ENCODE measurements around the gene GRK7. TPM values are rescaled to one million over a fixed set of nuclear protein-coding genes. Genes with fewer than 3 reads are reported as not detected.

Gene GRK7
- total RNA-seq, 2 experiments from 2014 or later: not detected

DNA sequence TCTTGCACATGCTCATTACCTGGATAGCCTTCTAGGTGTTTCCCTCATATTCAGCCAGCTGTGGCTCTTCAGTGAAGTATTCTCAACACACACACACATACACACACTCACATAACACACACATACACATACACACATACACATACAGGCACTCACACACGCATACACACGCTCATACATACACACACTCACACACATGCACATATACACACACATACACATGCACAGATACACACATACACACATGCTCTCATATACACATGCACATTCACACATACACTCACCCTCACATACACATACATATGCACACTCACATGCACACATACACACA, 41.2 kb downstream of the GRK7 start:
- CTCF ChIA-PET (ENCODE audit: unreplicated experiment): no interaction called here
- no peaks in the 10 kb centered on the region for H4K20me1 ChIP-seq (ENCODE audit: insufficient read depth, low read length)

DNA sequence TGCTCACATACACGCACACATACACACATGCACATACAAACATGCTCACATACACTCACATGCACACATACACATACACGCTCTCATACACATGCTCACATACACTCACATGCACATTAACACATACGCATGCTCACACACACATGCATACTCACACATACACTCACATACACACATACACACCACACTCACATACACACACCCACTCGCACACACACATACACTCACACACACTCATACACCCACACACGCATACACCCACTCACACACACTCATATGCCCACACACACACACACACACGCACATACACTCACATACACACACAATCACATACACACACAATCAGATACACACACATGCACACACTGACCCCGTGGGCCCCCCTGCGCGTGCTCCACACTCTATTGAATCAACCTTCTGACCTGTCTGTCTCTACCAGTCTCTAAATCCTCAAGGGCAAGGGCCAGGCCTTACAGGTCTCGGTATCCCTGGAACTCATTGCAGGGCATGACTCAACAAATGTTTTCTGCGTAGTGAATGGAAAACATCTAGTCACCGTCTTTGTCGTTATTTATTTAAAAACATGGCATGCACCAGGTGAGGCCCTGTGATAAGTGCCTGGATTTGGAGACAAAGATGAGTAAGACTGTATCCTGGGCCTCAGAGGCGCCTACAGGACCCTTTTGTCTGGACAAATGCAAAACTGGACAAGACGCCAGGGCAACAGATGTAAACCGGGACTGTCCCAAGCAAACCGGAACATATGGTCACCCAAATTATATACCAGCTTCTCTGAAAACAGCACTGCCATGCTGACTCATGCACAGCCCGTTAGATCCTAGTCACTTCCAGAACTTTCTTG, 41.8 kb downstream of the GRK7 start:
- no peaks in the 10 kb centered on the region for H3K9me3 ChIP-seq (ENCODE audit: low read length)
- no peak for DNase-seq (ENCODE audit: low spot score)
- H3K4me2 ChIP-seq (ENCODE audit: low read length): no peak overlapping the region
- no peak overlapping the region for H3K4me3 ChIP-seq (ENCODE audit: low read depth, low read length, poor library complexity, severe bottlenecking)
- no peaks in the 10 kb centered on the region for H3K79me2 ChIP-seq (ENCODE audit: insufficient read depth, low read depth, low read length)
- H3K4me1 ChIP-seq (ENCODE audit: insufficient read depth, low read length, poor library complexity, severe bottlenecking): no peaks in the 10 kb centered on the region
- H3K9me2 ChIP-seq (ENCODE audit: insufficient read depth, low read length): no peaks in the 10 kb centered on the region
- ChIA-PET POLR2A (interaction anchor here (0.5 to 0.6 kb wide), 2 partner anchors 15 to 18 kb away, joined by 3 to 4 read pairs; no protein-coding TSS in a partner anchor), CTCF (ENCODE audit: unreplicated experiment) (no interaction called here)
- no peaks in the 10 kb centered on the region for H4K20me1 ChIP-seq (ENCODE audit: insufficient read depth, low read length)
- H3K27ac ChIP-seq (ENCODE audit: low read depth, low read length, poor library complexity, severe bottlenecking): no peak overlapping the region
- no peaks in the 10 kb centered on the region for H3K36me3 ChIP-seq (ENCODE audit: insufficient read depth, low read length)
- TF ChIP-seq, protein P1, sequence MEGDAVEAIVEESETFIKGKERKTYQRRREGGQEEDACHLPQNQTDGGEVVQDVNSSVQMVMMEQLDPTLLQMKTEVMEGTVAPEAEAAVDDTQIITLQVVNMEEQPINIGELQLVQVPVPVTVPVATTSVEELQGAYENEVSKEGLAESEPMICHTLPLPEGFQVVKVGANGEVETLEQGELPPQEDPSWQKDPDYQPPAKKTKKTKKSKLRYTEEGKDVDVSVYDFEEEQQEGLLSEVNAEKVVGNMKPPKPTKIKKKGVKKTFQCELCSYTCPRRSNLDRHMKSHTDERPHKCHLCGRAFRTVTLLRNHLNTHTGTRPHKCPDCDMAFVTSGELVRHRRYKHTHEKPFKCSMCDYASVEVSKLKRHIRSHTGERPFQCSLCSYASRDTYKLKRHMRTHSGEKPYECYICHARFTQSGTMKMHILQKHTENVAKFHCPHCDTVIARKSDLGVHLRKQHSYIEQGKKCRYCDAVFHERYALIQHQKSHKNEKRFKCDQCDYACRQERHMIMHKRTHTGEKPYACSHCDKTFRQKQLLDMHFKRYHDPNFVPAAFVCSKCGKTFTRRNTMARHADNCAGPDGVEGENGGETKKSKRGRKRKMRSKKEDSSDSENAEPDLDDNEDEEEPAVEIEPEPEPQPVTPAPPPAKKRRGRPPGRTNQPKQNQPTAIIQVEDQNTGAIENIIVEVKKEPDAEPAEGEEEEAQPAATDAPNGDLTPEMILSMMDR (conservative IDR thresholded peaks at IDR 0.05; ENCODE audit: low read length): no peak
- H2AFZ ChIP-seq (ENCODE audit: low read length): no peak overlapping the region
- intact Hi-C loops (cut with micrococcal nuclease; ENCODE audit: unreplicated experiment): no loop called here
- no TSS peak for BruUV-seq (replicated peaks)

More for the DNA sequence above, 41.2 kb downstream of the GRK7 start:
- Histone ChIP-seq H3K79me2 (ENCODE audit: insufficient read depth, low read depth, low read length) (no peaks in the 10 kb centered on the region), H3K9me3 (ENCODE audit: low read length) (no peaks in the 10 kb centered on the region), H3K27ac (ENCODE audit: low read depth, low read length, poor library complexity, severe bottlenecking) (no peak overlapping the region), H3K4me1 (ENCODE audit: insufficient read depth, low read length, poor library complexity, severe bottlenecking) (no peaks in the 10 kb centered on the region), H3K9me2 (ENCODE audit: insufficient read depth, low read length) (no peaks in the 10 kb centered on the region), H2AFZ (ENCODE audit: low read length) (no peak overlapping the region), H3K36me3 (ENCODE audit: insufficient read depth, low read length) (no peaks in the 10 kb centered on the region), H3K4me3 (ENCODE audit: low read depth, low read length, poor library complexity, severe bottlenecking) (no peak overlapping the region), H3K4me2 (ENCODE audit: low read length) (no peak overlapping the region)
- no peak for TF ChIP-seq EZH2phosphoT487 (IDR thresholded peaks at IDR 0.05; ENCODE audit: borderline replicate concordance, low read depth, low read length)
- TF ChIP-seq, protein P1 (conservative IDR thresholded peaks at IDR 0.05; ENCODE audit: low read length): no peak
- intact Hi-C loops (cut with micrococcal nuclease; ENCODE audit: unreplicated experiment): no loop called here
- no TSS peak for BruUV-seq (replicated peaks)
- DNase-seq (ENCODE audit: low spot score): no peak
- POLR2A ChIA-PET: interaction anchor here (0.5 to 0.6 kb wide), 2 partner anchors 15 to 17 kb away, joined by 3 to 4 read pairs; no protein-coding TSS in a partner anchor

DNA sequence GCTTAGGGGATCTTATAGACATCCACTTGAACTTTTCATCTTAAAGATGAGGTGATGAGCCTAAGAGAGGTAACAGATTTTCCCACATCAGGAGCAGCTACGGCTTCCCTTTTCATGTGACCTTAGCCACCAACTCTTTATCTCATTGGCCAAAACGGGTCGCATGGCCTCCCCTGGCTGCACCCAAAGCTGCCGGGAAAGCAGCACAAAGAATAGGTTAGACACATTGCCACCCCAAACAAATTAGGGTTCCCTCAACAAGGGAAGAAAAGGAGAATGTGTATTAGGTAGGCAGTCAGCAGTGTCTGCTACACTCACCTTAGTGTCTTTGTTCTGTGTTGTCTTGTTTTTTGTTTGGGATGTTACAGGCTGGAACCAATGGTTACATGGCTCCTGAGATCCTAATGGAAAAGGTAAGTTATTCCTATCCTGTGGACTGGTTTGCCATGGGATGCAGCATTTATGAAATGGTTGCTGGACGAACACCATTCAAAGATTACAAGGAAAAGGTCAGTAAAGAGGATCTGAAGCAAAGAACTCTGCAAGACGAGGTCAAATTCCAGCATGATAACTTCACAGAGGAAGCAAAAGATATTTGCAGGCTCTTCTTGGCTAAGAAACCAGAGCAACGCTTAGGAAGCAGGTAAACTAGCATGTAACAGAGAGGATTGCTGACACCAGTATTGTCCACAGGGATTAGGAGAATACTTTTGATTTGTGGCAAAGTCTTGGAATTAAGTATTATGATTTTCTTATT, 44.2 kb downstream of the GRK7 start:
- no peak for TF ChIP-seq EZH2phosphoT487 (IDR thresholded peaks at IDR 0.05; ENCODE audit: borderline replicate concordance, low read depth, low read length)
- TF ChIP-seq, protein P1 (conservative IDR thresholded peaks at IDR 0.05; ENCODE audit: low read length): no peak
- H3K9me2 ChIP-seq (ENCODE audit: insufficient read depth, low read length): no peaks in the 10 kb centered on the region
- no peak overlapping the region for H3K4me2 ChIP-seq (ENCODE audit: low read length)
- H3K9me3 ChIP-seq (ENCODE audit: low read length): no peaks in the 10 kb centered on the region
- no peak for DNase-seq (ENCODE audit: low spot score)
- no peak overlapping the region for H3K27ac ChIP-seq (ENCODE audit: low read depth, low read length, poor library complexity, severe bottlenecking)
- H2AFZ ChIP-seq (ENCODE audit: low read length): no peak overlapping the region
- no peaks in the 10 kb centered on the region for H3K4me1 ChIP-seq (ENCODE audit: insufficient read depth, low read length, poor library complexity, severe bottlenecking)
- no peaks in the 10 kb centered on the region for H3K79me2 ChIP-seq (ENCODE audit: insufficient read depth, low read depth, low read length)
- intact Hi-C loops (cut with micrococcal nuclease; ENCODE audit: unreplicated experiment): no loop called here
- no TSS peak for BruUV-seq (replicated peaks)
- CTCF ChIA-PET (ENCODE audit: unreplicated experiment): no interaction called here
- no peak overlapping the region for H3K4me3 ChIP-seq (ENCODE audit: low read depth, low read length, poor library complexity, severe bottlenecking)
- no peaks in the 10 kb centered on the region for H3K36me3 ChIP-seq (ENCODE audit: insufficient read depth, low read length)
- H4K20me1 ChIP-seq (ENCODE audit: insufficient read depth, low read length): no peaks in the 10 kb centered on the region
- POLR2A ChIA-PET: no interaction called here
